GM12878 (cell line): ENCODE results near the gene GGCT. TPM values are rescaled to one million over a fixed set of nuclear protein-coding genes. Genes with fewer than 3 reads are reported as not detected.

Experiments used
- HDAC6 ChIP-seq: fragments of 200-600 bp; sonication (generic); IDR thresholded peaks from one replicate; pipeline ENCODE4 v1.8.0; 2017; ENCODE audit warnings: antibody characterized with exemption; ENCODE audit not compliant: unreplicated experiment
- IKZF2 ChIP-seq, 2 experiments: fragments of 450-650 bp; IDR thresholded peaks; 2 replicates each; pipeline ENCODE4 v1.6.1; 2017; ENCODE audit warnings: mild to moderate bottlenecking in 2 of 2, moderate library complexity in 2 of 2
- KDM1A ChIP-seq: fragments of 200-600 bp; sonication (generic); IDR thresholded peaks from 2 replicates; pipeline ENCODE4 v1.6.1; 2016; ENCODE audit warnings: borderline replicate concordance
- NBN ChIP-seq: fragments of 450-650 bp; IDR thresholded peaks from 2 replicates; pipeline ENCODE4 v1.6.1; 2016
- PKNOX1 ChIP-seq: fragments of 450-650 bp; IDR thresholded peaks from 2 replicates; pipeline ENCODE4 v1.6.1; 2016; ENCODE audit warnings: mild to moderate bottlenecking
- STAT1 ChIP-seq: fragments of 450-650 bp; conservative IDR thresholded peaks from 2 replicates; pipeline ENCODE4 v1.6.1; 2014; ENCODE audit warnings: antibody characterized with exemption, mild to moderate bottlenecking
- ZNF592 ChIP-seq: fragments of 450-650 bp; IDR thresholded peaks from 2 replicates; pipeline ENCODE4 v1.6.1; 2017; ENCODE audit warnings: mild to moderate bottlenecking, moderate library complexity
- polyA plus RNA-seq, 11 experiments: library from polyadenylated mRNA; depleted of rRNA in 4 of 11; unstranded in 6 of 11; stranded (reverse) in 5 of 11; fragments of >200 nt; fragmentation: Nextera tagmentation in 4 of 11; fragmentation: Illumina TruSeq in 1 of 11; extraction: Ambion mirVana in 4 of 11; extraction: Trizol in 1 of 11; gene quantifications; 1 replicate in 1 of 11; 2 replicates in 10 of 11; pipeline versions ENCODE4 v1.2.1 to v1.2.3, GENCODE V29; 2011 to 2016; ENCODE audit warnings: inconsistent platforms in 2 of 11, missing spikeins in 2 of 11, low read depth in 1 of 11
- total RNA-seq, 4 experiments: library from RNA; depleted of rRNA in 3 of 4; stranded (reverse); fragments of >200 nt in 3 of 4; fragmentation: Illumina TruSeq in 1 of 4; extraction: Trizol in 1 of 4; gene quantifications; 2 replicates each; pipeline versions ENCODE4 v1.2.1 to v1.2.3, GENCODE V29; 2013 to 2021
- TF ChIP-seq, protein P1 (sequence below): fragments of 450-650 bp; IDR thresholded peaks from 2 replicates; pipeline ENCODE4 v1.6.1; 2017; ENCODE audit warnings: mild to moderate bottlenecking, low read depth, inconsistent platforms; ENCODE audit not compliant: poor library complexity, severe bottlenecking
- TF ChIP-seq, protein P2 (sequence below): fragments of 450-650 bp; IDR thresholded peaks from 2 replicates; pipeline ENCODE4 v1.6.1; 2017; ENCODE audit warnings: mild to moderate bottlenecking
- TF ChIP-seq, protein P3 (sequence below): IDR thresholded peaks from 2 replicates; pipeline ENCODE4 v1.6.1; 2011; ENCODE audit warnings: borderline replicate concordance, low read depth, mild to moderate bottlenecking, moderate library complexity, low read length; ENCODE audit not compliant: insufficient read depth, poor library complexity, severe bottlenecking
- TF ChIP-seq, protein P4 (sequence below): fragments of 450-650 bp; formaldehyde crosslinking; IDR thresholded peaks from 2 replicates; pipeline ENCODE4 v1.4.0; 2020; ENCODE audit warnings: mild to moderate bottlenecking, moderate library complexity

Gene GGCT
- total and polyA plus RNA-seq, 10 of the 15 experiments (the other 5 are each of a cell fraction or from before 2014, with no cell fraction given), result 57.0 to 215 (median 92.3) TPM

GRCh38 chr7:30463405-30464145 lies 41.1 kb downstream of the GGCT start (continued):
- TF ChIP-seq, protein P1, sequence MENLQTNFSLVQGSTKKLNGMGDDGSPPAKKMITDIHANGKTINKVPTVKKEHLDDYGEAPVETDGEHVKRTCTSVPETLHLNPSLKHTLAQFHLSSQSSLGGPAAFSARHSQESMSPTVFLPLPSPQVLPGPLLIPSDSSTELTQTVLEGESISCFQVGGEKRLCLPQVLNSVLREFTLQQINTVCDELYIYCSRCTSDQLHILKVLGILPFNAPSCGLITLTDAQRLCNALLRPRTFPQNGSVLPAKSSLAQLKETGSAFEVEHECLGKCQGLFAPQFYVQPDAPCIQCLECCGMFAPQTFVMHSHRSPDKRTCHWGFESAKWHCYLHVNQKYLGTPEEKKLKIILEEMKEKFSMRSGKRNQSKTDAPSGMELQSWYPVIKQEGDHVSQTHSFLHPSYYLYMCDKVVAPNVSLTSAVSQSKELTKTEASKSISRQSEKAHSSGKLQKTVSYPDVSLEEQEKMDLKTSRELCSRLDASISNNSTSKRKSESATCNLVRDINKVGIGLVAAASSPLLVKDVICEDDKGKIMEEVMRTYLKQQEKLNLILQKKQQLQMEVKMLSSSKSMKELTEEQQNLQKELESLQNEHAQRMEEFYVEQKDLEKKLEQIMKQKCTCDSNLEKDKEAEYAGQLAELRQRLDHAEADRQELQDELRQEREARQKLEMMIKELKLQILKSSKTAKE, result peak; percentile 69
- TF ChIP-seq, protein P2, sequence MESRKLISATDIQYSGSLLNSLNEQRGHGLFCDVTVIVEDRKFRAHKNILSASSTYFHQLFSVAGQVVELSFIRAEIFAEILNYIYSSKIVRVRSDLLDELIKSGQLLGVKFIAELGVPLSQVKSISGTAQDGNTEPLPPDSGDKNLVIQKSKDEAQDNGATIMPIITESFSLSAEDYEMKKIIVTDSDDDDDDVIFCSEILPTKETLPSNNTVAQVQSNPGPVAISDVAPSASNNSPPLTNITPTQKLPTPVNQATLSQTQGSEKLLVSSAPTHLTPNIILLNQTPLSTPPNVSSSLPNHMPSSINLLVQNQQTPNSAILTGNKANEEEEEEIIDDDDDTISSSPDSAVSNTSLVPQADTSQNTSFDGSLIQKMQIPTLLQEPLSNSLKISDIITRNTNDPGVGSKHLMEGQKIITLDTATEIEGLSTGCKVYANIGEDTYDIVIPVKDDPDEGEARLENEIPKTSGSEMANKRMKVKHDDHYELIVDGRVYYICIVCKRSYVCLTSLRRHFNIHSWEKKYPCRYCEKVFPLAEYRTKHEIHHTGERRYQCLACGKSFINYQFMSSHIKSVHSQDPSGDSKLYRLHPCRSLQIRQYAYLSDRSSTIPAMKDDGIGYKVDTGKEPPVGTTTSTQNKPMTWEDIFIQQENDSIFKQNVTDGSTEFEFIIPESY, result no peak
- TF ChIP-seq PKNOX1 (peak; percentile 51; the same call in 1 of the 2 replicates), KDM1A (no peak), IKZF2 (IDR thresholded peaks at IDR 0.05) (peak; percentile 74 to 78), NBN (no peak), HDAC6 (no peak), ZNF592 (no peak), STAT1 (no peak)
- TF ChIP-seq, protein P3, sequence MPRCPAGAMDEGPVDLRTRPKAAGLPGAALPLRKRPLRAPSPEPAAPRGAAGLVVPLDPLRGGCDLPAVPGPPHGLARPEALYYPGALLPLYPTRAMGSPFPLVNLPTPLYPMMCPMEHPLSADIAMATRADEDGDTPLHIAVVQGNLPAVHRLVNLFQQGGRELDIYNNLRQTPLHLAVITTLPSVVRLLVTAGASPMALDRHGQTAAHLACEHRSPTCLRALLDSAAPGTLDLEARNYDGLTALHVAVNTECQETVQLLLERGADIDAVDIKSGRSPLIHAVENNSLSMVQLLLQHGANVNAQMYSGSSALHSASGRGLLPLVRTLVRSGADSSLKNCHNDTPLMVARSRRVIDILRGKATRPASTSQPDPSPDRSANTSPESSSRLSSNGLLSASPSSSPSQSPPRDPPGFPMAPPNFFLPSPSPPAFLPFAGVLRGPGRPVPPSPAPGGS, result no peak
- TF ChIP-seq, protein P4, sequence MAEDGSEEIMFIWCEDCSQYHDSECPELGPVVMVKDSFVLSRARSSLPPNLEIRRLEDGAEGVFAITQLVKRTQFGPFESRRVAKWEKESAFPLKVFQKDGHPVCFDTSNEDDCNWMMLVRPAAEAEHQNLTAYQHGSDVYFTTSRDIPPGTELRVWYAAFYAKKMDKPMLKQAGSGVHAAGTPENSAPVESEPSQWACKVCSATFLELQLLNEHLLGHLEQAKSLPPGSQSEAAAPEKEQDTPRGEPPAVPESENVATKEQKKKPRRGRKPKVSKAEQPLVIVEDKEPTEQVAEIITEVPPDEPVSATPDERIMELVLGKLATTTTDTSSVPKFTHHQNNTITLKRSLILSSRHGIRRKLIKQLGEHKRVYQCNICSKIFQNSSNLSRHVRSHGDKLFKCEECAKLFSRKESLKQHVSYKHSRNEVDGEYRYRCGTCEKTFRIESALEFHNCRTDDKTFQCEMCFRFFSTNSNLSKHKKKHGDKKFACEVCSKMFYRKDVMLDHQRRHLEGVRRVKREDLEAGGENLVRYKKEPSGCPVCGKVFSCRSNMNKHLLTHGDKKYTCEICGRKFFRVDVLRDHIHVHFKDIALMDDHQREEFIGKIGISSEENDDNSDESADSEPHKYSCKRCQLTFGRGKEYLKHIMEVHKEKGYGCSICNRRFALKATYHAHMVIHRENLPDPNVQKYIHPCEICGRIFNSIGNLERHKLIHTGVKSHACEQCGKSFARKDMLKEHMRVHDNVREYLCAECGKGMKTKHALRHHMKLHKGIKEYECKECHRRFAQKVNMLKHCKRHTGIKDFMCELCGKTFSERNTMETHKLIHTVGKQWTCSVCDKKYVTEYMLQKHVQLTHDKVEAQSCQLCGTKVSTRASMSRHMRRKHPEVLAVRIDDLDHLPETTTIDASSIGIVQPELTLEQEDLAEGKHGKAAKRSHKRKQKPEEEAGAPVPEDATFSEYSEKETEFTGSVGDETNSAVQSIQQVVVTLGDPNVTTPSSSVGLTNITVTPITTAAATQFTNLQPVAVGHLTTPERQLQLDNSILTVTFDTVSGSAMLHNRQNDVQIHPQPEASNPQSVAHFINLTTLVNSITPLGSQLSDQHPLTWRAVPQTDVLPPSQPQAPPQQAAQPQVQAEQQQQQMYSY (CRISPR knock-in tag), result no peak
